Left renal pelvis (tissue), 4 donors: Measurements from ENCODE around the gene RITA1. TPM values are rescaled to one million over a fixed set of nuclear protein-coding genes. Genes with fewer than 3 reads are reported as not detected.
"Not testable (repeated sequence)": the region's sequence is repeated elsewhere in the genome, so short reads cannot be mapped to it uniquely, and the experiment has no call there.

ENCODE experiments used
- DNase-seq, 4 donors: peaks; one replicate each; pipeline ENCODE4 v3.0.0-alpha.2; 2013; ENCODE audit warnings: low read depth in 4 of 4, low spot score in 3 of 4
- polyA plus RNA-seq, 4 donors: library from polyadenylated mRNA; unstranded; fragments of 120-200 nt; gene quantifications; one replicate each; pipeline ENCODE4 v1.2.1, GENCODE V29; 2013; ENCODE audit not compliant: insufficient read length in 4 of 4

Gene RITA1, protein sequence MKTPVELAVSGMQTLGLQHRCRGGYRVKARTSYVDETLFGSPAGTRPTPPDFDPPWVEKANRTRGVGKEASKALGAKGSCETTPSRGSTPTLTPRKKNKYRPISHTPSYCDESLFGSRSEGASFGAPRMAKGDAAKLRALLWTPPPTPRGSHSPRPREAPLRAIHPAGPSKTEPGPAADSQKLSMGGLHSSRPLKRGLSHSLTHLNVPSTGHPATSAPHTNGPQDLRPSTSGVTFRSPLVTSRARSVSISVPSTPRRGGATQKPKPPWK
- 10 to 100 TPM; 11.6 to 20.7 (median 14.1) TPM for polyA plus RNA-seq

DNA sequence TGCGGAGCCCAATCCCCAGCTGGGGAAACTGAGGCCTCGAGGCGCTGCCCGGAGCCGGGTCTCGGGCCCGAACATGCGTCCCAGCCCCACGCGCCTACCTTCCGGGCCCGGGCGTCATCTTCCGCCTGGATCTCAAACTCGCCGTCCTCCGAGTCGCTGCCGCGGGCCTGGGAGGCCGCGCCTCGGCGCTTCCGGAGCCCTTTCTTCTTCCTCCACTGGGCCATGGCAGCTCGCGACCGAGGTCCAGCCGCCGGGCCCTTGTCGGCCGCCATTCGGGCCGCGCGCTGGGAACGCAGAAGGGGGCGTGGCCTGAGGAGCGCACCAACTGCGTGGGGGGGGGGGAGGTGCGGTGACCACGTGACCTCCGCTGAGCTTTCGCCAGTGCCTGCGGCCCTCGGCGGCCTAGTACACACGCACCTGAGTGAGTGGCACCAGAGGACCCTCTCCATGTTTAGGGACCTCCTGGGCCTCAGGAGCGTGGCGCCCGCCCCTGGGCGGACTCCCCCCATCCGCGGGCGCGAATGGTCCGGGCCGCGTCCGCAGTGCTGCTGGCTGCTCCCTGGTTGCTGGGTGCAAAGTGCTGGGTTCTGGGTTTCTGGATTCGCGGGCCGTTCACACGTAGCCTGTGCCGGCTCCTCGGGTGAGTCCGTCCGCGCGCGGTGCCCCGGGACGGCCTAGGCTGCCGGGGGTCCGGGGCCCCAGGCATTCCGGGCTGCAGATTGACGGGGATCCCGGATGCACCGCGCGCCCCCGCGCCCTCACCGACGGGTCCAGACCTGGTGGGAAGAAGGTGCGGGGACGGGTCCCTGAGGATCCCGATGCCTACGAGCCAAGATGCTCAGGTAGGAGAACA is at the start of gene RITA1, which contains the start of gene DDX54:
TSS of gene RITA1 (plus strand) at position 542 of the 853 bp plus-strand sequence. CDS start 1,026 bp downstream, outside the sequence.
TSS of gene DDX54 (minus strand) at position 299 of the 853 bp plus-strand sequence. CDS start at position 272, 27 bp downstream.
- DNase-seq = peak in 3 of 4 donors; percentile 63 to 71 (median 69)

DNA sequence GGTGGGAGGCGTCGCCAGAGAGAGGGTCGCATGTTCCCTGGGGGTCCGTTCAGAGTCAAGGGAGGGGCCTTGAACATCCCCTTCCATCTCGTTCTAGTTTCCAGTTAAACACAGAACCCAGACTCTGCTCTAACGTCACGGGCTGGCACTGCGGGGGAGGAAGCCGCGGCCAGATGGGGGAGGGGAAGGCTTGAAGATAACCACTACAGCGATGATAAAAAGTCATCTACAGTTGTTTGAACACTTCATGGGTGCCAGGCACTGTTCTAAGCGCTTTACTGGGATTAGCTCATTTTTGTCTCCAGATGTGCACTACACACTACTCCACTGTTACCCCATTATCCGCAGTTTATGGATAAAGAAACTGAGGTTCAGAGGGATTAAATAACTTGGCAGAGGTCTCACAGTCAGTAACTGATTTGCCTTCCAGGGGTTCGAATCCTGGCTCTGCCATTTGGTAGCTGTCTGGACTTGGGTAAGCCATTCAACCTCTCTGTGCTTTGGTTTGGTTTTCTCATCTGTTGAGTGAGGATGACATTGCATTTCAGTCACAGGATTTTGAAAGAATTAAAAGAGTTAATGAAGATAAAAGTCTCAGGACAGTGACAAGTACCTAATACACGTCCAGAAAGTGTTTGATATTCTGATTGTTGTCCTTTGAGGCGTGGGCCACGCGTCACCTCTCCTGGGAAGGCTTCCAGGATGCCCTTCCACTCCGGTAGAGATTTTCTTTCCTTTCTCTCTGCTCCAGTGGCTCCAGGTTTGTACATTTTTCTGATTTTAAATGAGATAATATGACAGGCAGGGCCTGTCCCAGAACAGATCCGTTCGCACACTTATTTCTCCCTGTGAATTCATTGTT is 49.2 kb upstream of the RITA1 start:
- DNase-seq = no peak

DNA sequence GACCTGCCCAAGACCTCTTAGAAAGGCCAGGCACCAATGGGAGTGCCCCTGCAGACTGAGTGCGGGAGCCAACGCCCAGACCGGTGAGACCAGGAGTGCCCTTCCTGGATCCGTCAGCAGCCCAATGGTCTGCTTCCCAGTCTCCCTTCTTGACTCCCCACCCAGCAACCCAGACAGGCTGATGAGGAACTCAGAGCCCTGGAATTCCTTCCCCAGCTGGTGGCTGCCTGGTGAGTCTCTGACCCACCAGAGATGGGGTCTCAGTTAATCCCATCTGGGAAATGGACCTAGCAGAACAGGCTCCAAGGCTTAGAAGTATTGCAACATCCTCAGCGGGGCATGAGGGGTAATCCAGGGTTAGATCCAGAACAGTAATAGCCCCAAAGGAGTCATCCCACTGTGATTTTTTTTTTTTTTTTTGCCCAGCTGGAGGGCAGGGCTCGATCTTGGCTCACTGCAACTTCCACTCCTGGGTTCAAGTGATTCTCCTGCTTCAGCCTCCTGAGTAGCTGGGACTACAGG is 48.5 kb upstream of the RITA1 start:
- DNase-seq = no peak

DNA sequence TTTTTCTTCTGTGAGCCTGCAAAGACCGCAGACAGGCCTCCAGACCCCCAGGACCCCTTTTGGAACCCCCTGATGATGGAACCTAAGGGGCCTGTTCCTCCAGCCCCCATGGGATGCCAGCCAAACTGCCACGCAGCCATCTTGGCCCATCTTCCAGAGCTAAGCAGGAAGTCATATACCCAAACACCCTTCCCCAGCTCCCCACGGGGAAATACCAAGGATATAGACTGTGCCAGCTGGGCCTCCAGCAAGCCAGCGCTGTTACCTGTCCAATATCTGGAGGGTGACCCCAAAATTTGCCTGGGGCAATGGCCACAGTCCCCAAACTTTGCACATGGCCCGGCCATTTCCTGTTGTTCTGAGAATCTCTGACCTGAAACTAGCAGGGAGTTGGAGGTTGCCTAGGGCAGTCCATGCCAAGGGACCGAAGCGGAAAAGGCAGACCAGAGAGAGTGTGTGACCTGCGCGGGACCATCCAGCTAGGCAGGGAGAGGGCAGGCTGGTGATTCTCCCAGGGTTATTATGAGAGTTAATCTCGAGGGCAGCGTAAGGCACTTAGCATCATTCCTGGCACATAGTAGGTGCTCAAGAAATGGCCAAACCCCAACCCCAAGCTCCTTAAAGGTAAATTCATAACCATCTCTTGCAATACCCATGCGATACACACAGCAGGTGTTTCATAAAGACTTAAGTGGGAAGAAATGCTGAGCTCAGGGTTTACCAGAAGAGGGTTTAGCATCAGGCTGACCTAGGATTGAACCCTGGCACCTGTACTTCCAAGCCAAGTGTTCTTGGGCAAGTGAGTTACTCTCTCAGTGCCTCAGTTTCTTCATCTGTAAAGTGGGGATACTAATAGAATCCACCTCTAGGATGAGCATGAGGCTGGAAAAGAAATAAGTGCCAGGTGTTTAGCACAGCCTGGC is 47.4 kb upstream of the RITA1 start:
- no peak for DNase-seq

DNA sequence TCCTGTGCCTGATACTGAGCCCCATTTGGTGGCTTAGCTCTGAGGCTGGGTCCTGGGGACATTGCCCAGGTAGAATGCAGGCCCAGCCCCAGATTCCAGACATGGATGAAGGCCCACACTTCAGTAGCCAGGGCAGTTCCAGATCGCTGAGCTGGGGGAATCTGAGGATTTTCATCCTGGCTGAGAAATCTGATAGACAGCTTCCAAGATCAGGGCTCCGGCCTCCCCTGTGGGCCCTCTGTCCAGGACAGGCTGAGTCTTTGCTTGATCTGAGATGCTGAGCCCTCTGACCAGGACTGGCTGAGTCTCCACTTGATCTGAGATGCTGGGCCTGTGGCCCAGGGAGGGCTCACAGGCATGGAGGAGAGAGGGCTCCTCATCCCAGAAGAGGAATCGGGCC is 46.7 kb upstream of the RITA1 start:
- DNase-seq = no peak

DNA sequence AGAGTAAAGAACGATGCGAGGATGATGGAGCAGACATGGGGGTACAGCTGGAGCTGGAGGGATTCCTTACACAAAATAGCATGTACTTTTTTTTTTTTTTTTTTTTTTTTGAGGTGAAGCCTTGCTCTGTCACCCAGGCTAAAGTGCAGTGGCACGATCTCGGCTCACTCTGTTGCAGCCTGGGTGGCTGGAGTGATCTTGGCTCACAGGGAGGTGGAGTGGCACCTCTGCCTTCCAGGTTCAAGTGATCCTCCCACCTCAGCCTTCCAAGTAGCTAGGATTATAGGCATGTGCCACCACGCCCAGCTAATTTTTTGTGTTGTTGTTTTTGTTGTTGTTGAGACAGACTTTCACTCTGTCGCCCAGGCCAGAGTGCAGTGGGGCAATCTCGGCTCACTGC is 44.8 kb upstream of the RITA1 start:
- no peak for DNase-seq

DNA sequence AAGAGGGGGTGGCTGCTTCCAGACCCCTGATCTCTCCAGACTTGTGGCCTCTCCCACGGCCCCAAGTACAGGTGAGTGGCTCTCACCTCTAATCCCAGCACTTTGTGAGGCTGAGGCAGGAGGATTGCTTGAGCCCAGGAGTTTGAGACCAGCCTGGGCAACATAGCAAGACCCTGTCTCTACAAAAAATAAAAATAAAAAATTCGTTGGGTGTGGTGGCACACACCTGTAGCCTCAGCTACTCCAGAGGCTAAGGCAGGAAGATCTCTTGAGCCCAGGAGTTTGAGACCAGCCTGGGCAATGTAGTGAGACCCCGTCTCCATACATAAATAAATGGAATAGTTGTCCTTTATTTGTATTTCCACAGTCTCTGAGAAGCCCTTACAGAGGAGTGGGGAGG is 43.8 kb upstream of the RITA1 start:
- DNase-seq = not testable (repeated sequence)

DNA sequence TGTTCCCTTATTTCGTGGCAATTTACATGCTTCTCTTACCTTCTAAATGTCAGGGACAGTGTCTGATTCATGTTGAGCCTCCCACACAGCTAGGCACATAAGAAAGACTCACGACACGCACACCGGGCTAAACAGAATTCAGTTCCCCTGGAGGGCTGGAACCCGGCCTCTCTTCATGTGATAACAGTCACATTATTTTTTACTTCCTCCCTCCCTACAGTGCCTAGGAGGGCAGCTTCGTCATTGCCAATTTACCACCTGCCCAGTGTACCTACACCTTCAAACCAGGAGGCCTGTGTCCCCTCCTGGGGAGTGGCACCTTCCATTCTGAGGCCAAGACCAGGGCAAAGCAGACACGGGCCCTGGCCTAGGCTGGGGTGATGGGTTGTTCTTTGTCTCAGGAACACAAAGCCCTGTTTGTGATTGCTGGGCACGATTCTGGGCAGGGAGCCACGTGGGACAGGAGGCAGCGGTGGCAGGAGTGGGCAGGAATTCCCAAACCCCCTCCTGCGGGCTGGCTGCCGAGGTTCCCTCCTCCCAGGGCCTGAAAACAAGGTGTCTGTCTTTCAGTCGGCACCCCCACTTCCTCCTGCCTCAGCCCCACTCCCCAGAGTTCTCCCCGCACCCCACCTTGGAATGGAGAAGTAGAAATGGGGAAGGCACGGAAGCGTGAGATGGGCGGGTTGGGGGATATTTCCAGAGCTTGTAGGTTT is 43.2 kb upstream of the RITA1 start:
- DNase-seq = no peak

DNA sequence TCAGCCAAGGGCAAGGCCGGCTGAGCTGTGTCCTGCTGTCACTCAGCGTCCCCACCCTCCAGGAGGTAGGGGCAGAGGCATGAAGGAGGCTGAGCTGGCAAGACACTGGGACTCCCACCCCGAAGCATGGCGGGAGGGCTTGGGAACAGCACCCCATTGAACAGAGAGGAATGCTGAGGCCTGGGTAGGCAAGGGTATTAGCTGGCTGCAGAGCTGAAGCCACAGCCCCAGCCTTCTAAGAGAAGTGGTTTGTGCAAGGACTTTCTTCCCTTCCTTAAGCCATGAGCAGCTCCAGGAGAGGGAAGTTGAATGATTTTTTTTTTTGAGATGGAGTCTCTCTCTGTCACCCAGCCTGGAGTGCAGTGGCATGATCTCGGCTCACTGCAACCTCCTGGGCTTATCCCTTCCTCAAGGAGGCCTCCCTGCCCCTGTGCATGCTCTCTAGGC is 42.6 kb upstream of the RITA1 start:
- DNase-seq = no peak

DNA sequence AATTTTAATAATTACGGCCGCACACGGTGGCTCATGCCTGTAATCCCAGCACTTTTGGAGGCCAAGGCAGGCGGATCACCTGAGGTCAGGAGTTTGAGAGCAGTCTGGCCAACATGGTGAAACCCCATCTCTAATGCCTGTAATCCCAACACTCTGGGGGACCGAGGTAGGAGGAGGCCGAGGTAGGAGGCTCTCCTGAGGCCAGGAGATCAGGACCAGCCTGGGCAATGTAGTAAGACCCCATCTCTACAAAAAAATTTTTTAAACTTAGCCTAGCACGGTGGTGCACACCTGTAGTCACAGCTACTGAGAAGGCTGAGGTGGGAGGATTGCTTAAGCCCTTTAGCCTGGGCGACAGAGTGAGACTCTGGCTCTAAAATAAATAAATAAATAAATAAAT is 41.6 kb upstream of the RITA1 start:
- no peak for DNase-seq

DNA sequence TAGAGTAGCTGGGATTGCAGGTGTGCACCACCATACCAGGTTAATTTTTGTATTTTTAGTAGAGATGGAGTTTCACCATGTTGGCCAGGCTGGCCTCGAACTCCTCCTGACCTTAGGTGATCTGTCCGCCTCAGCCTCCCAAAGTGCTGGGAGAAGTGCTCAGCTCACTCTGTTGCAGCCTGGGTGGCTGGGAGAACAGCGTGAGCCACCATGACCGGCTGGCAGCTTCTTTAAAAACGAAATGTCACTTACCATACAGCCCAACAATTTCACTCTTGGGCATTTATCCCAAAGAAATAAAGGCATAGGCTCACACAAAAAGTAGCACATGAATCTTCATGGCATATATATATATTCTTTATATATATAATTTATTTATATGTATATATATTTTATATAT is 40.7 kb upstream of the RITA1 start:
- DNase-seq = no peak

DNA sequence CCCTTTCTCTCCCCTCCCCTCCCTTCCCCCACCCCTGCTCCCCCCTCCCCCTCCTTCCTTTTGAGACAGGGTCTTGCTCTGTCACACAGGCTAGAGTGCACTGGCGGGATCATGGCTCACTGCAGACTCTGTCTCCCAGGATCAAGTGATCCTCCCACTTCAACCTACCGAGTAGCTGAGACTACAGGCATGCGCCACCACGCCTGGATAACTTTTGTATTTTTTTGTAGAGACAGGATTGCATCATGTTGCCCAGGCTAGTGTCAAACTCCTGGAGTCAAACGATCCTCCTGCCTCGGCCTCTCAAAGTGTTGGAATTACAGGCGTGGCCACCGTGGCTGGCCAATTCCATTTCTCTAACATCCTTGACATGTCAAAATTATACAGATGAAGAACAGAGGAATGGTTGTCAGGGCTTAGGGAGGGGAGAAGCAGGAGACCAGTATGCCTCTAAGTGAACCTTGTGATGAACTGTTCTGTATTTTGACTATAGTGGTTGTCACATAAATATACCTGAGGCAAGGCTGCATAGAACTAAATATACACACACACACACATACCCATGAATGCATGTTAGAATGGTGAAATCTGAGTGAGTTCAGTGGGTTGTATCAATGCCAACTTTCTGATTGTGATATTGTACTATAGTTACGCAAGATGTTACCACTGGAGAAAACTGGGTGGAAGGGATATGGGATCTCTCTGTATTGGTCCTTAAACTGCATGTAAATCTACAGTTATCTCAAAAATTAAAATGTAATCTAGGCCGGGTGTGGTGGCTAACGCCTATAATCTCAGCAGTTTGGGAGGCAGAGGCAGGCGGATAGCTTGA is 39.6 kb upstream of the RITA1 start:
- no peak for DNase-seq

DNA sequence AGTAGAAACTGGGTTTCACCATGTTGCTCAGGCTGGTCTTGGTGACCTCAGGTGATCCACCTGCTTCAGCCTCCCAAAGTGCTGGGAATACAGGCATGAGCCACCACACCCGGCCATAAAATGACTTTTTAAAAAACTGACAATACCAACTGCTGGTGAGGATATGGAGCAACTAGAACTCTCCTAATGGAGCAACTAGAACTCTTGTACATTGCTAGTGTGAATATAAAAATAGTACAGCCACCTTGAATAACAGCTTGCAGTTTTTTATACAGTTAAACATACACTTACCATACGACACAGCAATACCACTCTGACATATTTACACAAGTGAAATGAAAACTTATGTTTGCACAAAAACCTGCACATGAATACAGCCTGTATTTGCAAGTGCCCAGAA is 38.5 kb upstream of the RITA1 start:
- no peak for DNase-seq

DNA sequence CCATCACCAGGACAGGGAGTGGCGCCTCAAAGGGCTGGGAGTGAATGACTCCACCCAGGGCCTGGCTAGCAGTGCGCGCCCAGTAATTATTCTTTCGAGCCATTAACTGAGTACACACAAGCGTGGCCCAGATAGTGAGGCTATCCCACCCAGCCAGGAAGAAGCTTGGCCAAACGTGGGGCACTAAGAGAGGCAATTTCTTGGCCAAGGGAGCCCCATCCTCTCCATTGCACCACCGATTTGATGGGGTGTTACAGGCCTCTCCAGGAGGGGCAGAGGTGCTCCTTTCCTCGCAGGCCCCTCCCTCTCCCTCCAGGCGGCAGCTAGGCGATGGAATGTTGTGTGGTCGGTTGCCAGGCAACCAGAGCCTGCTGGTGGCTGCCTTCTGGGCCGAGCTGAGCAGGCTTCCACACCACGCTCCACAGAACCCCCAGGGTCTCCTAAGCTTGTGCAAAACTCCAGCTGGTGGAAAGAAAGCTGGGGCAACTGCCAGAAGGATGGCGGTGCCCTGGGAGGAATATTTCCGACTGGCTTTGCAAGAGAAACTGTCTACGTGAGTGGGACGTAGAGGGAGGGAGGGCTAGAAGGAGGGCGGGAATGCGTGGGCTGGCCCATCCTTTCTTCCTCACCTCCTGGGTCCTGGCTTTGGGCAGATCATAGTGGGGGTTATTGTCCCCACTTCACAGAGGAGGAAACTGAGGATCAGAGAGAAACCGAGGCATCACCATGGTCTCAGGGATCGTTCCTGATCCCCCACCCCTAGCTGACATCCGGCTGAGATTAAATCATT is 36.0 kb upstream of the RITA1 start, which contains the start of gene CFAP73:
TSS of gene CFAP73 (plus strand) at position 364 of the 790 bp plus-strand sequence. CDS start at position 498, 134 bp downstream.
- peak in 3 of 4 donors; percentile 75 to 87 (median 80) for DNase-seq

DNA sequence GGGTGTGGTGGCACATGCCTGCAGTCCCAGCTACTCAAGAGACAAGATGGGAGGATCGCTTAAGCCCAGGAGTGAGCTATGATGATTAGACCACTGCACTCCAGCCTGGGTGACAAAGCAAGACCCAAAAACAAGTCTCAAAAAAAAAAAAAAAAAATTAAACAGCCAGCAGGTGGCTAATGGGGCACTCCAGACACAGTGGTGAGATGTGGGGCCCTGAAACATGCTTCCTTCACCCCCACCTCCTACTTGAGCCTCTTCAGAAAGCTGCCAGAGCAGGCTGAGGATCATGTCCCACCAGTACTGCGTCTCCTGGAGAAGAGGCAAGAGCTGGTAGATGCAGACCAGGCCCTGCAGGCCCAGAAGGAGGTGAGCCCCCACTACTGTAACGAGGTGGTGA is 33.9 kb upstream of the RITA1 start:
- DNase-seq = no peak

DNA sequence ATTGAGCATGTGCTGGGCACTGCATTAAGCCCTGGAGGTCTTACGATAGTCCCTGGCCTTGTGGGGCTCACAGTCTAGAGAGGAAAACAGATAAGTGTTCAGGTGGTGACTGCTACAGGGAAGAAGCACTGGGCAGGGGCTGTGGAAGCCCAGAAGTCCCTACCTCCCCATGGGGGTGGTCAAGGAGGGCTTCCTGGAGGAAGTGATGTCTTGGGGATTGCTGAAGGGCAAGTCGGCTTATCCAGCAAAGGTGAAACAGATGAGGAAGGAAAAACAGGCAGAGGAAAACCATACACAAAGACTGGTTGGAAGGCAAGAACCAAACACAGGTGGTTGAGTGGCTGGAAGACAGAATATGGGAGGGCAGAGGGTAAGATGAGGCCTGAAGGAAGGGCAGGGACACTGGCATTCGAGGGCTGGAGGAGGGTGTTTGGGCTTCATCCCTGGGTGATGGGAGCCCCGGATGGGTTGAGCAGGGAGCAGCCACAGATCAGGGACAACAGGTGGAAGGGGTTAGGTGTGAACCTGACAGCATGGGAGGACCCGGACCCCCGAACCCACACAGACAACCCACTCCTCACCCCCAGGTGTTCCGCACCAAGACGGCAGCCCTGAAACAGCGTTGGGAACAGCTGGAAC is 33.2 kb upstream of the RITA1 start:
- DNase-seq = no peak
